ENCODE results near the gene PADI1. TPM values are rescaled to one million over a fixed set of nuclear protein-coding genes. Genes with fewer than 3 reads are reported as not detected.

PADI1 gene
- total RNA-seq, 1 donor from 2014 or later, result not detected

DNA sequence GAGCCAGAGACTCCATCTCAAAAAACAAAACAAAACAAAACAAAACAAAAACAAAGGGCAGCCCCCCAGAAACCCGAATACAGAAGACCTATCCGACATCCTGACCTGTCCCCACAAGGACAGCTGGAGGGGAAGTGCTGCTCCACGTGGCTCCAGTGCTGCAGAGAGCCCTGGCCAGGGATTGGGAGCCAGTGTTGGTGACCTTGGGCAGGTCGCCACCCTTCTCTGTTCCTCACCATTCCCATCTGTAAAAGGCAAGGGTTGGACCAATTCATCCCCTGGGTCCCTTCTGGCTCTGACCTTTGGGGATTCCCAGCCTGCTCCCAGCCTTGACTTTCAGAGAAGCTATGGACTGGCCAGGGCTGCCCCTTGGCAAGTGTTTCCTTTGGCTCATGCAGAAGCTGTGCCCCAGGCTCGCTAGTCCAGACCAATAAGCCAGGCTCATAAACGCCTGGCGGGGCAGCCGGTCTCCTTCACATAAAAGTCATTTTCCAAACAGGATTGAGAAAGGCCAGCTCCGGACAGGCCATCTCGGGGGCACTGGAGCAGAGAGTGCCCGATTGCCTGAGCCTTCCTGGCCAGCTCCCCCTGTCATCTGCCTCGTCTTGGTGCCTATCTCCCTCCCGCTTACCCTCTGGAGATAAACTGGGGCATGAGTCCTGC lies 20.0 kb upstream of the PADI1 start:
- Histone ChIP-seq H3K36me3 (ENCODE audit: insufficient read depth, low read length) (no peaks in the 10 kb centered on the region), H3K4me3 (ENCODE audit: insufficient read depth, low read depth, low read length) (no peak overlapping the region), H3K9me3 (ENCODE audit: insufficient read depth, low read depth, low read length) (peaks cover 3% of the 10 kb centered on the region), H3K79me2 (ENCODE audit: insufficient read depth, low read length) (no peaks in the 10 kb centered on the region), H2AFZ (ENCODE audit: low read depth, low read length) (no peak overlapping the region), H3K4me2 (ENCODE audit: low read length) (no peak overlapping the region), H3K4me1 (ENCODE audit: insufficient read depth, low read length) (peaks cover 7% of the 10 kb centered on the region), H3K27ac (ENCODE audit: low read depth, low read length) (no peak overlapping the region), H4K20me1 (ENCODE audit: insufficient read depth, low read length) (no peaks in the 10 kb centered on the region), H3K27me3 (ENCODE audit: insufficient read depth, low read length) (no peaks in the 10 kb centered on the region), H3K9ac (ENCODE audit: low read length) (no peak overlapping the region)
- Mint-ChIP-seq H3K4me3 (ENCODE audit: unreplicated experiment) (no peak overlapping the region), H3K27ac (ENCODE audit: unreplicated experiment) (no peak overlapping the region), H3K4me1 (ENCODE audit: low read depth, unreplicated experiment) (peaks cover 17% of the 10 kb centered on the region), H3K36me3 (ENCODE audit: low read depth, unreplicated experiment) (no peaks in the 10 kb centered on the region), H3K27me3 (ENCODE audit: low read depth, unreplicated experiment) (peaks cover 2% of the 10 kb centered on the region), H3K9me3 (ENCODE audit: unreplicated experiment) (peaks cover 13% of the 10 kb centered on the region)
- FAIRE-seq (no peak), DNase-seq (ENCODE audit: low read depth) (no peak)
- no peak for TF ChIP-seq CTCF (IDR thresholded peaks at IDR 0.05; ENCODE audit: insufficient read depth, low read depth, low read length)
- no peak for TF ChIP-seq EZH2 (IDR thresholded peaks at IDR 0.05; ENCODE audit: insufficient read depth, low read length)

DNA sequence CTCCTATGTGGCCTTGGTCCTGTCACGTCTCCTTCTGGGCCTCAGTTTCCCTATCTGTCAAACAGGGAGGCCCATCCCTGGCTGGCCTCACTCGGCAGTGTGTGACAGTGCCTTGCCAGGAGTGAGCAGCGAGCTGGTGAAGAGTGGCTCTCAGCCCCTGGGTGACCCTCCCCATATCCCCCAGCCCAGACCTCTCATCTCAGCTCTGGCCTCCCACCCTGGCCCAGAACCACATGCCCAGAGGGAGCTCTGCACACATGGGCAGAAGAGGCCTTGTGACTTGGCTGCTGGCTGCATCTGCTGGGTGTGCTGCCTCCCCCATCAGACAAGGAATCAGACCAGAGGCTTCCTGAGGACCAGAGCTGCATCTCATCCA lies 19.5 kb upstream of the PADI1 start:
- Histone ChIP-seq H3K4me3 (ENCODE audit: insufficient read depth, low read depth, low read length) (no peak overlapping the region), H3K36me3 (ENCODE audit: insufficient read depth, low read length) (no peaks in the 10 kb centered on the region), H3K9me3 (ENCODE audit: insufficient read depth, low read depth, low read length) (peaks cover 3% of the 10 kb centered on the region), H3K79me2 (ENCODE audit: insufficient read depth, low read length) (no peaks in the 10 kb centered on the region), H2AFZ (ENCODE audit: low read depth, low read length) (no peak overlapping the region), H3K27ac (ENCODE audit: low read depth, low read length) (no peak overlapping the region), H4K20me1 (ENCODE audit: insufficient read depth, low read length) (no peaks in the 10 kb centered on the region), H3K4me2 (ENCODE audit: low read length) (no peak overlapping the region), H3K9ac (ENCODE audit: low read length) (no peak overlapping the region), H3K4me1 (ENCODE audit: insufficient read depth, low read length) (peaks cover 12% of the 10 kb centered on the region), H3K27me3 (ENCODE audit: insufficient read depth, low read length) (no peaks in the 10 kb centered on the region)
- DNase-seq (ENCODE audit: low read depth), result no peak
- Mint-ChIP-seq H3K36me3 (ENCODE audit: low read depth, unreplicated experiment) (no peaks in the 10 kb centered on the region), H3K4me3 (ENCODE audit: unreplicated experiment) (no peak overlapping the region), H3K4me1 (ENCODE audit: low read depth, unreplicated experiment) (peaks cover 20% of the 10 kb centered on the region), H3K9me3 (ENCODE audit: unreplicated experiment) (peaks cover 13% of the 10 kb centered on the region), H3K27me3 (ENCODE audit: low read depth, unreplicated experiment) (peaks cover 2% of the 10 kb centered on the region), H3K27ac (ENCODE audit: unreplicated experiment) (no peak overlapping the region)
- TF ChIP-seq EZH2 (IDR thresholded peaks at IDR 0.05; ENCODE audit: insufficient read depth, low read length), result no peak
- TF ChIP-seq CTCF (IDR thresholded peaks at IDR 0.05; ENCODE audit: insufficient read depth, low read depth, low read length), result no peak
- no peak for FAIRE-seq

DNA sequence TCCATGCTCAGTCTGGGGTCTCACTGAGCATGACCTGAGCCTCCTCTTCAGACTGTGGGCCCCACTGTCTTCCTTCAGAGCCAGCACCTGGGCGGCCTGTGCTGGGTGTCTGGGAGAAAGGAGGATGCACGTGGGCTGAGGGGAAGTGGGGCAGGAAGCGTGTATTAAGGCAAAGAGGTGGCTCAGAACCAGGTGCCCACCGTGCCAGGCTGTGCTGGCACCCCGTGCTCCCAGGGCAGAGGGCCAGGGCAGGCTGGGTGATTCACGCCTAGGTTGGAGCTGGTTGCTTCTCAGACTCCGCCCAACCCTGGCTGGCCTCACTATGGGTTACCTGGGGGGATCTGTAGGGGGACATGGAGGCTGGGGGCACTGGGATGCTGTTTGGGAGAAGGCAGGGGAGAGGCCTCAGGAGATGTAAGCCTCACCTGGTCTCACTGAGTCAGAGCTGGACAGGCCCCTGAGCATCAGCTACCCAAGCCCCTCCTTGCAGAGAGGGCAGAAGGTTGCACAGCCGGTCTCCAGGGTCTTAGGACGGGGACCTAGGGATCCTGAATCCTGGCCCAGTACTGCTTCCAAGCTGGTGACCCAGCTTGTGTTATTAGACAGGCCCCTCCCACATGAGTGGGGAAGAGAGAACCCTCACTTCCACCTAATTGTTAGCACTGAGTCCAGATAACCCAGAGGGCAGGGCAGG lies 18.6 kb upstream of the PADI1 start:
- Histone ChIP-seq H3K4me2 (ENCODE audit: low read length) (no peak overlapping the region), H4K20me1 (ENCODE audit: insufficient read depth, low read length) (no peaks in the 10 kb centered on the region), H3K27ac (ENCODE audit: low read depth, low read length) (no peak overlapping the region), H3K79me2 (ENCODE audit: insufficient read depth, low read length) (no peaks in the 10 kb centered on the region), H3K27me3 (ENCODE audit: insufficient read depth, low read length) (no peaks in the 10 kb centered on the region), H3K36me3 (ENCODE audit: insufficient read depth, low read length) (no peaks in the 10 kb centered on the region), H3K9ac (ENCODE audit: low read length) (no peak overlapping the region), H3K4me3 (ENCODE audit: insufficient read depth, low read depth, low read length) (no peak overlapping the region), H3K4me1 (ENCODE audit: insufficient read depth, low read length) (peaks cover 16% of the 10 kb centered on the region), H3K9me3 (ENCODE audit: insufficient read depth, low read depth, low read length) (peaks cover 3% of the 10 kb centered on the region), H2AFZ (ENCODE audit: low read depth, low read length) (peak overlapping the region; percentile 29)
- Mint-ChIP-seq H3K4me1 (ENCODE audit: low read depth, unreplicated experiment) (peaks cover 21% of the 10 kb centered on the region), H3K36me3 (ENCODE audit: low read depth, unreplicated experiment) (no peaks in the 10 kb centered on the region), H3K27me3 (ENCODE audit: low read depth, unreplicated experiment) (peaks cover 2% of the 10 kb centered on the region), H3K4me3 (ENCODE audit: unreplicated experiment) (no peak overlapping the region), H3K27ac (ENCODE audit: unreplicated experiment) (peak overlapping the region; percentile 24), H3K9me3 (ENCODE audit: unreplicated experiment) (peaks cover 8% of the 10 kb centered on the region)
- TF ChIP-seq CTCF (IDR thresholded peaks at IDR 0.05; ENCODE audit: insufficient read depth, low read depth, low read length) (no peak), EZH2 (IDR thresholded peaks at IDR 0.05; ENCODE audit: insufficient read depth, low read length) (no peak)
- DNase-seq (ENCODE audit: low read depth) (no peak), FAIRE-seq (no peak)
